NCI-H524 treated with DMSO at 0.1 percent for 48 hours (cell line): ENCODE results near the gene AHSA1.

Experiments
- DNase-seq: peaks from one replicate; lab custom pipeline; 2025; lab: John Stamatoyannopoulos, UW

AHSA1 gene

DNA sequence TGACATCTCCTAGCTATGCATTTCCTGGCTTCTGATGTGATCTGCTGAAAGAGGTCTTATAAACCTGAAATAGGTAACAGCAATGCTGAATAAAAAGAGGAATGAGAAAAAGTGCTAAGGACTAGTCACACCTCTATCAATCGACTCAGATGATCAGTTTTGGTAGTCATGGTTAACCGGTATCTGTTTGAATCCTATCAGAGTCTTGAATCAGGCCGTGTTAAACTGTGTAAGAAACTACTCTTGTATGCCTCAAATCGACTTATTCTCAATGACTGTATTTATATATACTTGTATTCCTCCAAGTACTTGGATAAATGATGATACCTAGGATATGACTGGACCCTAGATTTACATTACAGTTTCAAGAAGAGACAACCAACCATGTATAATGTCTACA is 51.5 kb downstream of the AHSA1 start:
- DNase-seq: no peak

- no peak for DNase-seq
Measured at GRCh38 chr14:77511486-77512162, 53.7 kb downstream of the AHSA1 start.

GRCh38 chr14:77516126-77516525 is 58.2 kb downstream of the AHSA1 start:
- no peak for DNase-seq
